Neural cell (in vitro differentiated cells): ENCODE data around the gene SLC35A2. TPM values are rescaled to one million over a fixed set of nuclear protein-coding genes. Genes with fewer than 3 reads are reported as not detected.

Source experiments
- H2AFZ ChIP-seq: fragments of 200-600, 300-800 bp; sonication (generic), shearing (Covaris generic); 2 replicates; pipeline ENCODE4 v1.6.0; 2014; ENCODE audit warnings: low read depth, mild to moderate bottlenecking, antibody characterized with exemption, low read length, moderate library complexity
- H3F3A ChIP-seq: fragments of 200-600 bp; shearing (Covaris generic); 2 replicates; pipeline ENCODE4 v1.6.1; 2016; ENCODE audit warnings: mild to moderate bottlenecking, moderate library complexity, mixed read lengths, antibody characterized with exemption, low read length; ENCODE audit not compliant: insufficient read depth, poor library complexity, severe bottlenecking
- H3K27ac ChIP-seq: fragments of 200-600, 300-800 bp; sonication (generic), shearing (Covaris generic); 2 replicates; pipeline ENCODE4 v1.5.1; 2014; ENCODE audit warnings: mild to moderate bottlenecking, low read length, moderate library complexity
- H3K27me3 ChIP-seq: fragments of 300-800, 200-600 bp; sonication (generic), shearing (Covaris generic); 2 replicates; pipeline ENCODE4 v1.6.0; 2014; ENCODE audit warnings: mild to moderate bottlenecking, low read depth, low read length, moderate library complexity; ENCODE audit not compliant: insufficient read depth
- H3K36me3 ChIP-seq: fragments of 300-800, 200-600 bp; sonication (generic), shearing (Covaris generic); 2 replicates; pipeline ENCODE4 v1.5.1; 2014; ENCODE audit warnings: mild to moderate bottlenecking, antibody characterized with exemption, low read length, moderate library complexity; ENCODE audit not compliant: insufficient read depth
- H3K4me2 ChIP-seq: fragments of 300-800, 200-600 bp; sonication (generic), shearing (Covaris generic); 2 replicates; pipeline ENCODE4 v1.6.0; 2014; ENCODE audit warnings: mild to moderate bottlenecking, low read length
- H3K4me3 ChIP-seq: fragments of 300-800, 200-600 bp; sonication (generic), shearing (Covaris generic); 2 replicates; pipeline ENCODE4 v1.5.1; 2014; ENCODE audit warnings: mild to moderate bottlenecking, low read length, moderate library complexity
- H3K79me2 ChIP-seq: fragments of 200-600 bp; shearing (Covaris generic); replicated peaks from 2 replicates; pipeline ENCODE4 v1.6.0; 2014; ENCODE audit warnings: mild to moderate bottlenecking, low read length, moderate library complexity; ENCODE audit not compliant: insufficient read depth
- H3K9ac ChIP-seq: fragments of 300-800, 200-600 bp; sonication (generic), shearing (Covaris generic); 2 replicates; pipeline ENCODE4 v1.6.1; 2016; ENCODE audit warnings: mild to moderate bottlenecking, low read length, mixed read lengths
- H3K9me2 ChIP-seq: fragments of 200-600 bp; shearing (Covaris generic); 2 replicates; pipeline ENCODE4 v1.6.1; 2016; ENCODE audit warnings: mild to moderate bottlenecking, low read length, mixed read lengths; ENCODE audit not compliant: insufficient read depth
- H3K9me3 ChIP-seq: fragments of 200-600, 300-800 bp; sonication (generic), shearing (Covaris generic); 2 replicates; pipeline ENCODE4 v1.6.1; 2016; ENCODE audit warnings: mild to moderate bottlenecking, mixed run types, low read length, moderate library complexity, mixed read lengths
- H4K20me1 ChIP-seq: fragments of 200-600 bp; shearing (Covaris generic); 2 replicates; pipeline ENCODE4 v1.6.1; 2016; ENCODE audit warnings: mild to moderate bottlenecking, mixed run types; ENCODE audit not compliant: insufficient read depth
- EP300 ChIP-seq: fragments of 450-650 bp; conservative IDR thresholded peaks from 2 replicates; pipeline ENCODE4 v1.6.1; 2014; ENCODE audit warnings: antibody characterized with exemption, mild to moderate bottlenecking, moderate library complexity; ENCODE audit not compliant: poor library complexity, severe bottlenecking
- EZH2 ChIP-seq: fragments of 200-600, 300-800 bp; shearing (Covaris generic), sonication (generic); IDR thresholded peaks from 2 replicates; pipeline ENCODE4 v1.6.1; 2014; ENCODE audit warnings: antibody characterized with exemption, low read length, borderline replicate concordance, mild to moderate bottlenecking; ENCODE audit not compliant: insufficient read depth, poor library complexity, severe bottlenecking
- MXI1 ChIP-seq: fragments of 450-650 bp; conservative IDR thresholded peaks from 2 replicates; pipeline ENCODE4 v1.6.1; 2014; ENCODE audit warnings: antibody characterized with exemption, mild to moderate bottlenecking; ENCODE audit not compliant: poor library complexity, severe bottlenecking
- POLR2AphosphoS5 ChIP-seq: IDR thresholded peaks from 2 replicates; pipeline ENCODE4 v1.6.1; 2012
- RAD21 ChIP-seq: fragments of 450-650 bp; conservative IDR thresholded peaks from 2 replicates; pipeline ENCODE4 v1.6.1; 2014; ENCODE audit warnings: antibody characterized with exemption, mild to moderate bottlenecking, moderate library complexity
- SMC3 ChIP-seq: fragments of 450-650 bp; conservative IDR thresholded peaks from 2 replicates; pipeline ENCODE4 v1.6.1; 2014; ENCODE audit warnings: antibody characterized with exemption, mild to moderate bottlenecking, moderate library complexity; ENCODE audit not compliant: poor library complexity
- TAF1 ChIP-seq: IDR thresholded peaks from 2 replicates; pipeline ENCODE4 v1.6.1; 2012; ENCODE audit warnings: low read depth
- polyA plus RNA-seq: library from polyadenylated mRNA; depleted of rRNA; stranded (reverse); fragments of >200 nt; gene quantifications from 2 replicates; pipeline ENCODE4 v1.2.3, GENCODE V29; 2014
- TF ChIP-seq, protein P1 (sequence below): IDR thresholded peaks from 2 replicates; pipeline ENCODE4 v1.6.1; 2012; ENCODE audit warnings: borderline replicate concordance
- TF ChIP-seq, protein P2 (sequence below): fragments of 450-650 bp; IDR thresholded peaks from 2 replicates; pipeline ENCODE4 v1.5.1; 2014; ENCODE audit warnings: antibody characterized with exemption, mild to moderate bottlenecking, moderate library complexity; ENCODE audit not compliant: poor library complexity, severe bottlenecking

The SLC35A2 gene
- polyA plus RNA-seq, 1 donor from 2014 or later: 20.7 TPM

DNA sequence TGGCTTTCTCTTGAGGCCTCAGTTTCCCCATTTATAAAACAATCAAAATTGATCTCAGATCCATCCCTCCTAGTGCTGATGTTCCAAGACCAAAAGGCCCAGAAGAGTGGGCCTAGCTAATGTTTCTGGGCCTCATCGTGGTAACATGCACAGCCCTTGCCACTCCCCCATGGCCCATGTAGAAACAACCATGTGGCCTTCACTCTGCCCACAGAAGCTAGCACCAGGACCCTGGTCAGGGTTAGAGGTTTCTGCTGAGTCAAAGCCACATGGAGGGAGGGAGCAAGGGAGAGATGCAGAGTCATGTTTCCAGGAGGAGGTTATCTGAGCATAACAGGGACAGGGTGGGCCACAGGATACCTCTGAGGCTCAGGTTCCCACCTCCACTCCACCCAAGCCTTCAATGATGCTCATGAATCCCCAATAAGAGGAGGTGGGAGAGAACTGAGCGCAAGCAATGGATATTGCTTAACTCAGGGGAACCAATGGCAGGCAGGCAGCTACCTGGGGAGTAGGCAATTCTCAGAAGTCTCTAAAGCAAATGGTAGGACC, 29.0 kb upstream of the SLC35A2 start:
- Histone ChIP-seq H3K79me2 (no peaks in the 10 kb centered on the region), H3K9me2 (no peaks in the 10 kb centered on the region), H3F3A (no peaks in the 10 kb centered on the region), H3K36me3 (no peaks in the 10 kb centered on the region), H3K27ac (no peak overlapping the region), H2AFZ (no peak overlapping the region), H3K9ac (no peak overlapping the region), H3K4me2 (no peak overlapping the region), H3K4me3 (no peak overlapping the region), H3K27me3 (no peaks in the 10 kb centered on the region), H3K9me3 (no peaks in the 10 kb centered on the region), H4K20me1 (no peaks in the 10 kb centered on the region)
- TF ChIP-seq MXI1 (no peak), RAD21 (no peak), EZH2 (no peak), EP300 (no peak), SMC3 (no peak)
- TF ChIP-seq, protein P1, sequence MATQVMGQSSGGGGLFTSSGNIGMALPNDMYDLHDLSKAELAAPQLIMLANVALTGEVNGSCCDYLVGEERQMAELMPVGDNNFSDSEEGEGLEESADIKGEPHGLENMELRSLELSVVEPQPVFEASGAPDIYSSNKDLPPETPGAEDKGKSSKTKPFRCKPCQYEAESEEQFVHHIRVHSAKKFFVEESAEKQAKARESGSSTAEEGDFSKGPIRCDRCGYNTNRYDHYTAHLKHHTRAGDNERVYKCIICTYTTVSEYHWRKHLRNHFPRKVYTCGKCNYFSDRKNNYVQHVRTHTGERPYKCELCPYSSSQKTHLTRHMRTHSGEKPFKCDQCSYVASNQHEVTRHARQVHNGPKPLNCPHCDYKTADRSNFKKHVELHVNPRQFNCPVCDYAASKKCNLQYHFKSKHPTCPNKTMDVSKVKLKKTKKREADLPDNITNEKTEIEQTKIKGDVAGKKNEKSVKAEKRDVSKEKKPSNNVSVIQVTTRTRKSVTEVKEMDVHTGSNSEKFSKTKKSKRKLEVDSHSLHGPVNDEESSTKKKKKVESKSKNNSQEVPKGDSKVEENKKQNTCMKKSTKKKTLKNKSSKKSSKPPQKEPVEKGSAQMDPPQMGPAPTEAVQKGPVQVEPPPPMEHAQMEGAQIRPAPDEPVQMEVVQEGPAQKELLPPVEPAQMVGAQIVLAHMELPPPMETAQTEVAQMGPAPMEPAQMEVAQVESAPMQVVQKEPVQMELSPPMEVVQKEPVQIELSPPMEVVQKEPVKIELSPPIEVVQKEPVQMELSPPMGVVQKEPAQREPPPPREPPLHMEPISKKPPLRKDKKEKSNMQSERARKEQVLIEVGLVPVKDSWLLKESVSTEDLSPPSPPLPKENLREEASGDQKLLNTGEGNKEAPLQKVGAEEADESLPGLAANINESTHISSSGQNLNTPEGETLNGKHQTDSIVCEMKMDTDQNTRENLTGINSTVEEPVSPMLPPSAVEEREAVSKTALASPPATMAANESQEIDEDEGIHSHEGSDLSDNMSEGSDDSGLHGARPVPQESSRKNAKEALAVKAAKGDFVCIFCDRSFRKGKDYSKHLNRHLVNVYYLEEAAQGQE: no peak

GRCh38 chrX:48939524-48940228, 28.2 kb upstream of the SLC35A2 start:
- no peaks in the 10 kb centered on the region for H3K79me2 ChIP-seq
- no peaks in the 10 kb centered on the region for H3F3A ChIP-seq
- H4K20me1 ChIP-seq: no peaks in the 10 kb centered on the region

More at GRCh38 chrX:48939524-48940228, 28.2 kb upstream of the SLC35A2 start:
- Histone ChIP-seq H3K27me3 (no peaks in the 10 kb centered on the region), H3K4me2 (no peak overlapping the region), H3K9me2 (no peaks in the 10 kb centered on the region), H2AFZ (no peak overlapping the region), H3K27ac (no peak overlapping the region), H3K9ac (no peak overlapping the region), H3K4me3 (no peak overlapping the region), H3K9me3 (no peaks in the 10 kb centered on the region), H3K36me3 (no peaks in the 10 kb centered on the region)
- TF ChIP-seq SMC3 (no peak), POLR2AphosphoS5 (no peak), EZH2 (no peak), EP300 (no peak), TAF1 (no peak), RAD21 (no peak), MXI1 (no peak)
- TF ChIP-seq, protein P1: no peak
- TF ChIP-seq, protein P2, sequence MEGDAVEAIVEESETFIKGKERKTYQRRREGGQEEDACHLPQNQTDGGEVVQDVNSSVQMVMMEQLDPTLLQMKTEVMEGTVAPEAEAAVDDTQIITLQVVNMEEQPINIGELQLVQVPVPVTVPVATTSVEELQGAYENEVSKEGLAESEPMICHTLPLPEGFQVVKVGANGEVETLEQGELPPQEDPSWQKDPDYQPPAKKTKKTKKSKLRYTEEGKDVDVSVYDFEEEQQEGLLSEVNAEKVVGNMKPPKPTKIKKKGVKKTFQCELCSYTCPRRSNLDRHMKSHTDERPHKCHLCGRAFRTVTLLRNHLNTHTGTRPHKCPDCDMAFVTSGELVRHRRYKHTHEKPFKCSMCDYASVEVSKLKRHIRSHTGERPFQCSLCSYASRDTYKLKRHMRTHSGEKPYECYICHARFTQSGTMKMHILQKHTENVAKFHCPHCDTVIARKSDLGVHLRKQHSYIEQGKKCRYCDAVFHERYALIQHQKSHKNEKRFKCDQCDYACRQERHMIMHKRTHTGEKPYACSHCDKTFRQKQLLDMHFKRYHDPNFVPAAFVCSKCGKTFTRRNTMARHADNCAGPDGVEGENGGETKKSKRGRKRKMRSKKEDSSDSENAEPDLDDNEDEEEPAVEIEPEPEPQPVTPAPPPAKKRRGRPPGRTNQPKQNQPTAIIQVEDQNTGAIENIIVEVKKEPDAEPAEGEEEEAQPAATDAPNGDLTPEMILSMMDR: no peak
